ENCODE results near the gene SOX5. TPM values are rescaled to one million over a fixed set of nuclear protein-coding genes. Genes with fewer than 3 reads are reported as not detected.

The SOX5 gene
- total RNA-seq, 1 donor from 2014 or later = 11.1 TPM

DNA sequence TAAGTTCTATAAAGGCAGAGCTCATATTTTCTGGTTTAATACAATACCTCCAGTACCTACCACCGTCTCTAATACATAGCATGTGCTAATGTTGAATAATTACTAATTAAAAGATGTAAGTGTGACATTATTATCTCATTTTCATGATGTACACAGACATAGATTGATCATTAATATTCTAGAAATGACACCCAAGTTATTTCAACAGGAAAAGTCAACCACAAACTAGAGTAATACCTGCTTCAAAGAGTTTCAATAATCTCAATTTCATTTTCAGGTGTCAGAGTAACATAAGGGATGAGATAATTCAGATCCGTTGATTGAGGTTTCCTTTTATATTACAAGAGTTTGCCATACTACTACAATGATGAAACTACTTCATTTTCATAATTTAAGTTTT lies 388.9 kb downstream of the SOX5 start:
- no peaks in the 10 kb centered on the region for H3K27me3 Mint-ChIP-seq (ENCODE audit: low read depth)
- H3K4me3 Mint-ChIP-seq (ENCODE audit: unreplicated experiment) = no peak overlapping the region
- DNase-seq (ENCODE audit: low spot score) = no peak
- H3K36me3 Mint-ChIP-seq (ENCODE audit: low read depth) = no peaks in the 10 kb centered on the region
- TF ChIP-seq, protein P1, sequence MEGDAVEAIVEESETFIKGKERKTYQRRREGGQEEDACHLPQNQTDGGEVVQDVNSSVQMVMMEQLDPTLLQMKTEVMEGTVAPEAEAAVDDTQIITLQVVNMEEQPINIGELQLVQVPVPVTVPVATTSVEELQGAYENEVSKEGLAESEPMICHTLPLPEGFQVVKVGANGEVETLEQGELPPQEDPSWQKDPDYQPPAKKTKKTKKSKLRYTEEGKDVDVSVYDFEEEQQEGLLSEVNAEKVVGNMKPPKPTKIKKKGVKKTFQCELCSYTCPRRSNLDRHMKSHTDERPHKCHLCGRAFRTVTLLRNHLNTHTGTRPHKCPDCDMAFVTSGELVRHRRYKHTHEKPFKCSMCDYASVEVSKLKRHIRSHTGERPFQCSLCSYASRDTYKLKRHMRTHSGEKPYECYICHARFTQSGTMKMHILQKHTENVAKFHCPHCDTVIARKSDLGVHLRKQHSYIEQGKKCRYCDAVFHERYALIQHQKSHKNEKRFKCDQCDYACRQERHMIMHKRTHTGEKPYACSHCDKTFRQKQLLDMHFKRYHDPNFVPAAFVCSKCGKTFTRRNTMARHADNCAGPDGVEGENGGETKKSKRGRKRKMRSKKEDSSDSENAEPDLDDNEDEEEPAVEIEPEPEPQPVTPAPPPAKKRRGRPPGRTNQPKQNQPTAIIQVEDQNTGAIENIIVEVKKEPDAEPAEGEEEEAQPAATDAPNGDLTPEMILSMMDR (IDR thresholded peaks at IDR 0.05) = no peak
- H3K9me3 Mint-ChIP-seq (ENCODE audit: low read depth) = no peaks in the 10 kb centered on the region
- H3K27ac Mint-ChIP-seq (ENCODE audit: unreplicated experiment) = no peak overlapping the region
- peaks cover 11% of the 10 kb centered on the region for H3K4me1 Mint-ChIP-seq (ENCODE audit: low read depth)

DNA sequence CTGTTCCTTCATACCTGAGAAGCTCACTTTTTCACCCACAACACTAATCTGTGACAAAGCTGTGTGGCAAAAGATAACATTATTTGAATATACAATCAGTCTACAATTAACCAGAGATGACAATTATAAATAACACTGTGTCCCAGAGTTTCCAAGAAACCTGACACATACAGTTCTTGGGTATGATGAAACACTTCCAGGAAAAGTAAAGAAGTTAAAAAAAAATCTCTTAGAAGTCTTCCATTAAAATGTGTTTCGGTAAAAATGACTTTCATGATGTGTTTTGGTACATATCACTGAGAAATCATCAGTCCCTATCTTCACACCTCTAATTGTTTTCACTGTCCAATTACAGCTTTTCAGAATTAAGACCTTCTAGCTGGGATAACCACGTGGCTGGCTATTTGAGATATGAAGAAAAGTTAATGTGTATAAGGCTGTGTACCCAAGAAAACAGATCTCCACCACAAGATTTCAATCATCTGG lies 390.2 kb downstream of the SOX5 start:
- H3K27ac Mint-ChIP-seq (ENCODE audit: unreplicated experiment) = no peak overlapping the region
- no peak for DNase-seq (ENCODE audit: low spot score)
- no peak overlapping the region for H3K4me3 Mint-ChIP-seq (ENCODE audit: unreplicated experiment)
- no peaks in the 10 kb centered on the region for H3K27me3 Mint-ChIP-seq (ENCODE audit: low read depth)
- peaks cover 11% of the 10 kb centered on the region for H3K4me1 Mint-ChIP-seq (ENCODE audit: low read depth)
- TF ChIP-seq, protein P1 (IDR thresholded peaks at IDR 0.05) = no peak
- H3K9me3 Mint-ChIP-seq (ENCODE audit: low read depth) = no peaks in the 10 kb centered on the region
- no peaks in the 10 kb centered on the region for H3K36me3 Mint-ChIP-seq (ENCODE audit: low read depth)

DNA sequence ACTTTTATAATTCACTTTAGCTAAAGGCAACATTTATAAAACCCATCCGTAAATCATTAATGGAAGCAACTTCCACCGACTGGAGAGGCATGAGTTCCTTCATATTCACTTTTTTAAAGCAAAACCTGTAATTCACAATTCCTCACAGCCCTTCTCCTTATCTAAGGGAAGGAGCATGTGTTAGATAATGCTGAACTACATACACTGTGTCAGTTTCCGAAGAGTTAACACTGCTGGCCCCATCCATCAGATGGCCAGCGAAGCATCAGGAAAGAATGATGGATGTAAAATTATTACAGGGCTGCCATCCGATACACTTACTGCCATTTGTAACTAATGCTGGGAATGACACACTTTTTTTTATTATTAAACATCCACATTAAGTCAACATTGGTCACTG lies 392.8 kb downstream of the SOX5 start:
- DNase-seq (ENCODE audit: low spot score) = no peak
- H3K4me3 Mint-ChIP-seq (ENCODE audit: unreplicated experiment) = no peak overlapping the region
- TF ChIP-seq, protein P1 (IDR thresholded peaks at IDR 0.05) = no peak
- H3K9me3 Mint-ChIP-seq (ENCODE audit: low read depth) = no peaks in the 10 kb centered on the region
- peaks cover 17% of the 10 kb centered on the region for H3K4me1 Mint-ChIP-seq (ENCODE audit: low read depth)
- no peak overlapping the region for H3K27ac Mint-ChIP-seq (ENCODE audit: unreplicated experiment)
- no peaks in the 10 kb centered on the region for H3K27me3 Mint-ChIP-seq (ENCODE audit: low read depth)
- H3K36me3 Mint-ChIP-seq (ENCODE audit: low read depth) = no peaks in the 10 kb centered on the region

DNA sequence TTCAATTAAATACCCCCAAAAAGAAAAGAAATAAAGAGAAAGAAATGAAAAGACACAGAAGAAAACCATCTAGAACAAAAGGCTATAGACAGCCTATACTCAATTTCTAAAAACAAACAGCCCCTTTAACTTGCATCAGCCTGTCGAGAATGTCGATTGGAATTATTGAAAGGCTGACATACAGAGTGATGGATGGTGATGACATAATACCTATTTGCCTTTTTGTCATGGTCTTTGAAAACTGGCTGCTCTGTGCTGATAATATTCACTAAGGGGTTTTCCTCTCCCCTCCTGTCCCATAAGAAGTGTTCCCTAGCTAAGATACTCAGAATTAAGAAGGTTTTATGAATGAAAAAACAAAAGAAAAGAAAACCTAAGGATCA lies 393.7 kb downstream of the SOX5 start:
- no peak for DNase-seq (ENCODE audit: low spot score)
- no peaks in the 10 kb centered on the region for H3K36me3 Mint-ChIP-seq (ENCODE audit: low read depth)
- H3K4me1 Mint-ChIP-seq (ENCODE audit: low read depth) = peaks cover 14% of the 10 kb centered on the region
- H3K27ac Mint-ChIP-seq (ENCODE audit: unreplicated experiment) = no peak overlapping the region
- H3K27me3 Mint-ChIP-seq (ENCODE audit: low read depth) = no peaks in the 10 kb centered on the region
- no peaks in the 10 kb centered on the region for H3K9me3 Mint-ChIP-seq (ENCODE audit: low read depth)
- H3K4me3 Mint-ChIP-seq (ENCODE audit: unreplicated experiment) = no peak overlapping the region
- TF ChIP-seq, protein P1 (IDR thresholded peaks at IDR 0.05) = no peak

DNA sequence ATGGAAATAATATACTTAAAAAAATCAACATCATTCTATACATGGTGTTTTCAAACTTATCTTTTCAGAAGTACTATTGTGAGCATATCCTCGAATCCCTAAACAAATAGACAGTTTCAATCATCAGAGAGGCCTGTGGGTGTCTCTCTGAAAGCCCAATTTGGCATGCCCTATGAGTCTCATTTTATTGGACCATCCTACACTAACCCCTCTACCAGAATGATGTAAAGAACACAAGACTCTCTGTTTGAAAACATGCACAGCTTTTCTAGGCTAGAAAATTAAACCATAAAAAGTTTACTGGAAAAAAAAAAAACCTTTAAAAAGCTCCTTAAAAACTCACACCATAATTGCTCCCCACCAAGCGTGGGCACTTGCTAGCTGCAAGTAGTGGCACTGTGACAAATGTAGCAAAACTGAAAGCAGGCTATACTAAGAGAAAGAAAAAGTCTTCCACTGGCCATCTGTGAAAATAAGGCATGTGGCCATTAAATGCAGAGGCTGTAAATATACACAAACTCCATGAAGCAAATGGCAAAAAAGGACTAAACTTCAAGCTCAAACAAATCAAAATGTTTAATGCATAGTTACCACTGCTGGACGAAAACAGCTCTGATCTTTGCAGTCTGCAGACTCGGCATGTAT lies 394.2 kb downstream of the SOX5 start:
- DNase-seq (ENCODE audit: low spot score) = no peak
- no peaks in the 10 kb centered on the region for H3K27me3 Mint-ChIP-seq (ENCODE audit: low read depth)
- H3K4me1 Mint-ChIP-seq (ENCODE audit: low read depth) = peaks cover 14% of the 10 kb centered on the region
- no peaks in the 10 kb centered on the region for H3K36me3 Mint-ChIP-seq (ENCODE audit: low read depth)
- no peaks in the 10 kb centered on the region for H3K9me3 Mint-ChIP-seq (ENCODE audit: low read depth)
- no peak overlapping the region for H3K4me3 Mint-ChIP-seq (ENCODE audit: unreplicated experiment)
- TF ChIP-seq, protein P1 (IDR thresholded peaks at IDR 0.05) = no peak
- no peak overlapping the region for H3K27ac Mint-ChIP-seq (ENCODE audit: unreplicated experiment)

Measured in chondrocyte (in vitro differentiated cells).